Bronchial smooth muscle cell (primary cell): ENCODE measurements around the gene ARHGEF2. TPM values are rescaled to one million over a fixed set of nuclear protein-coding genes. Genes with fewer than 3 reads are reported as not detected.

ENCODE experiments used
- total RNA-seq: library from RNA; depleted of rRNA; stranded (reverse); fragments of >200 nt; gene quantifications from 2 replicates; pipeline ENCODE4 v1.2.1, GENCODE V29; 2014

The ARHGEF2 gene
- 68.9 and 151 TPM in 2 replicates for total RNA-seq

DNA sequence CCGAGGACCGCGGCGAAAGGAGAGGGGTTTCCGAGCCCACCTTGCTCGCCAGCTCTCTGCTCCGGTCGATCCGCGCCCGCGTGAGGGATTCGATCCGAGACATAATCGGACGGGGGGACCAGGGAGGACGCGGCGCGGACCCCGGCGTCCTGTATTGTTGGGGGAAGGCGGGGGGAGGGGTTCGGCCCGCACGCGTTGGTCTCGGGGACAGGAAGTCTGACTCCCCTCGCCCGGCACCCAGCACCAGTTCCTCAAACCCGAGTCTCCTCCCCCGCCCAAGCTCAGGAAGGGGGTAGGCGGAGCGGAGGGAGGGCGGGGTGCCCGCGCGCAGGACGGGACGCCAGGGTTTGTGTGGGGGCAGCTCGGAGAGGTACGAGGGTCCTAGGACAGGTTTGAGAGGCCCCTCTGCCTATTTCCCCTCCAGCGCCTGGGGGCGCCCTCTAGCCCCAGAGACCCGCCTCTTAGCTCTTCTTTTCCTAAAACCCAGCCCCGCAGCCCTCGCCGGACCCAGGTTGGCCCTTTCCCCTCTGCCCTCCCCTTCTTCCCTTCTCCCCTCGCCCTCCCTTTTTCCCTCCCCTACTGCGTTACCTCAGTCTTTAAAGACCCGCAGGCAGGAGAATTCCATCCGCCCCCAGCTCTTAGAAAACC is at the start of gene ARHGEF2:
Gene ARHGEF2, minus strand, starts transcription at position 223 of the 648 bp plus-strand sequence. Its CDS starts 120 bp downstream, at position 103.

DNA sequence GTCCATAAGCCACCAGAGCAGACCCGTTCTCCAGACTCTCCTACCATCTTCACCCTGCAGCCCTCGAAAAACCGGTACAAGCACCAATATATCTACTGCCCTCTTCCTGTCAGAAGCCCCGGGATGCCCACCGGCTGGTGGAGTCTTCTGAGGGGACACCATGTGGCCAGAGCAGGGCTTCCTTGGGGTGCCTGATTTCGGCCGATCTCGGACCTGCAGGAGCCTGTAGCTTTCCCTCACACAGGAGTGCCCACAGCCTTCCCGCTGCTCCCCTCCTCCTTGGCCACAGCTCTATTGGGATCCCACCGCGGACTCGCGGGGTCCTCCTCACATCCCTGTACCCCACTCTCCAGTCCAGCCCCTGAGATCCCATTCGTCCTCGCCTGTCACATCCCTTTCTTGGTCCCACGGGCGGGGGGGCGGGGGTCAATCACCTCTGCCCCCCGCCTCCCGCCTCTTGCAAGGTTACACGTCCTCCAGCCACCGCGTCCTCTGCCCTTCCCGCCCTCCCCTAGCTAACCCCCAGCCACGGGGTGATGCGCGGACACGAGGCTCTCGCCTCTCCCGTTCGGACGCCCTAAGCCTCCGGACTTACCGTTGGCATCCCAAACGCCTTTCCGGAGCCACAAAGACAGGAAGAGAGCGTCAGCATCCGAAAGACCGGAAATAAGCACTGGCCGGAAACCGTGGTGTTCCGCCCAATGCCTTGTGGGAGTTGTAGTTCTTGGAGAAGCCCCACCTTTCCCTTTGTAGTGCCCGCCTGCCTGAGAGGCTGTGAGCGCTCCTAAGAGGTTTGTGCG is 42.1 kb upstream of the ARHGEF2 start, which contains the start of gene SSR2:
Gene SSR2, minus strand, starts transcription at position 659 of the 800 bp plus-strand sequence. CDS start 784 bp downstream, outside the sequence.

GRCh38 chr1:155940993-155941844 is 37.1 kb downstream of the ARHGEF2 start, which contains the start of gene RXFP4:
RXFP4 (plus strand) TSS chr1:155941638; CDS start chr1:155941710, 72 bp downstream.

DNA sequence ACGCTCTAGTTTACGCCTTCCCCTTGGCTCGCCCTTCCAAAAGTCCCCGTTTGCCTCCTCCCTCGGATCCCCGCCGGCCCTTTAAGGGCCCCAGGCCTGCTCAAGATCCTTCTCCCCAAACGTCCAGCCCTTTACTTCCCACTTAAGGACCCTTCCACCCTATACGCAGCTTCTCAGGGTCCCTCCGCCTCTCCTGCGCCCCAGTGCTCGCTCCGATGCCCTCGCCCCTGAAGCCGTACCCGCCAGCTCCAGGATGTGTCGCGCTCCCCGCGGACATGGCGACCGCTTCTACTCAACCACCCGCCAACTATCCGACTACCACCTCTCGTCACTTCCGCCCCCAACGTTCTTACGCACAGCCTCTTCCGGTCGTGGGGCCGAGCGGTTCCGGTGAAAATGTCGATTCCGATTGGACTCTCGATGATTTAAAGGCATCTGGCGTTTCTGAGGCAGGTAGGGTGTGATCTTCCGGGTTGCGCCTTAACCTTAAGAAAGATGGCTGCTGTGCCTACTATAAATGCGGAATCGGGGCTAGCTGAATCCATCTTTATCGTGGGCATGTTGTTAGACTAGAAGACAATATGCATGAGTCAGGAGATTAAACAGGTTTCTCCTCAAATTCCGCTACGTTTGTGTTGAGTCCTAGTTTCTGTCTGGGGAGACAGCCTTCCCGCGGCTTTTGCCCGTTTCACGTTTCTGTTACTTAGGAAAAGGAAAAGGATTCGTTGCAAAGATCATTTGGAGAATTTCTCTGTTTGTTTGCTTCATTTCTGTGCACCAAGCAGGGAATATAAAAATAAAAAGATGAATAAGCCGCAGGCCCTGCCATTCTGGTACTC is 44.0 kb downstream of the ARHGEF2 start, which contains the start of gene KHDC4:
Gene KHDC4, minus strand, starts transcription at position 317 of the 839 bp plus-strand sequence. Its CDS starts 40 bp downstream, at position 277.

DNA sequence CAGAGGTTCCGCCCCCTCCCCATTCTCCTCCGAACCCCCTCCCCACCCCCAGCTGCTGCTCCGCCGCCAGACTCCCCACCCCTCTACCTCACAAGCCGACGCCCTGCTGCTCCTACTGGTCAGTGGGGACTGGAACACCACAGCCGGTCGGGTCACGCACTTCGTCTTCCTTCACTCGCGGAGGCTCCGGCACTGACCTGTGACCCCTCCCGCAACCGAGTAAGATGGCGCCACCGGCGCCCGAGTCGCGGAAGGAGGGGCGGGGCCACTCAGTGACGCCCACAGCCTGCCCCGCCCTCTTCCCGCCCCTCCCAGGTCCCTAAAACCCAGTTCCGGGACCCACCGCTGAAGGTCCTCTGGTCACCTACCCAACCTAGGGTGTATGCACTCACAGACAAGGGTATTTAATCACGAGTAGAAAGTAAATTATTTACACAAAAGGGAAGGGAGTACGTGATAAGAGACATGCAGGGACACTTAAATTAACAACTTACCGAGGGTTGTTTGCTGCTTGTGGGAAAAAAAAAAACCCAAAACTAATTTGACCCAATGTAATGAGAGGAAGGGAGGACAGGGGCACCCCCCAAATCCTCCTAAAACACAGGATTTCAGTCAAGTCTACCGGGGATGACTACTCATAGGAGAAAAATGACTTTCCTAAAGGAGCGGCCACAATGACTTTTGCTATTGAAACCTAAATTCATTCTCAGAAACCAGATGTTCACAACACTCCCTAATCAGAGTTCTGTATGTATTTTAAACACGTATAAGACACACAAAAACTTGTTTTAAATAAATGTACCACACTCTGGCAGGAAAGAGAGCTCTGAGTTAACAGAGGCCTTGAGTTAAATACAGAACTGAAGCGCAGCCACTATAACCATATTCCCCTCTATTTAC is 66.9 kb downstream of the ARHGEF2 start, which contains the start of gene RIT1:
Gene RIT1, minus strand, starts transcription at position 194 of the 900 bp plus-strand sequence. CDS start 588 bp downstream, outside the sequence.

Other genes with a start within 250 kb of the ARHGEF2 start
- 23.6 and 24.1 TPM in 2 replicates for gene GON4L, start 121.3 kb downstream of the ARHGEF2 start, total RNA-seq
- 37.8 and 39.4 TPM in 2 replicates for gene SYT11, start 119.0 kb downstream of the ARHGEF2 start, total RNA-seq
- gene RIT1, start 67.2 kb downstream of the ARHGEF2 start, total RNA-seq = 24.6 and 40.6 TPM in 2 replicates
- 18.0 and 24.0 TPM in 2 replicates for gene KHDC4, start 44.1 kb downstream of the ARHGEF2 start, total RNA-seq
- gene RXFP4, start 36.9 kb downstream of the ARHGEF2 start, total RNA-seq = not detected in 2 replicates
- 363 and 500 TPM in 2 replicates for gene SSR2, start 42.4 kb upstream of the ARHGEF2 start, total RNA-seq
- 6.4 and 6.9 TPM in 2 replicates for gene UBQLN4, start 75.3 kb upstream of the ARHGEF2 start, total RNA-seq
- 68.1 and 77.3 TPM in 2 replicates for gene LAMTOR2, start 76.2 kb upstream of the ARHGEF2 start, total RNA-seq
- gene RAB25, start 82.6 kb upstream of the ARHGEF2 start, total RNA-seq = 0.09 TPM in 1 of 2 replicates, not detected in the other
- gene MEX3A, start 103.9 kb upstream of the ARHGEF2 start, total RNA-seq = 1.2 and 1.4 TPM in 2 replicates
- 1,299 and 1,396 TPM in 2 replicates for gene LMNA, start 136.2 kb upstream of the ARHGEF2 start, total RNA-seq
- gene SEMA4A, start 175.0 kb upstream of the ARHGEF2 start, total RNA-seq = 0.95 and 1.6 TPM in 2 replicates
- gene SLC25A44, start 215.6 kb upstream of the ARHGEF2 start, total RNA-seq = 5.5 and 6.0 TPM in 2 replicates
- gene PMF1, start 234.5 kb upstream of the ARHGEF2 start, total RNA-seq = 16.2 and 24.6 TPM in 2 replicates